Common myeloid progenitor, CD34-positive (primary cell): ENCODE measurements around the gene RSAD1.

Source experiments
- CTCF ChIA-PET: fragments of 350-600 bp; sonication (Branson Sonifier 250); formaldehyde crosslinking; loops from one replicate; lab custom pipeline; 2021; ENCODE audit warnings: antibody characterized with exemption; lab: Charles Lee
- POLR2A ChIA-PET: fragments of 350-600 bp; sonication (Branson Sonifier 250); formaldehyde crosslinking; loops from one replicate; lab custom pipeline; 2021; ENCODE audit warnings: antibody characterized with exemption; lab: Charles Lee
- DNase-seq, 3 donors: peaks; one replicate each; pipeline versions ENCODE4 v3.0.0 to v3.0.0-alpha.2; 2013
- H3K27ac ChIP-seq, 2 experiments: 1 replicate in 1 of 2; 2 replicates in 1 of 2; pipeline ENCODE4 v1.7.0; 2013; ENCODE audit warnings: inconsistent platforms in 2 of 2, low read length in 2 of 2, mild to moderate bottlenecking in 2 of 2, low read depth in 1 of 2, moderate library complexity in 1 of 2; ENCODE audit not compliant: severe bottlenecking in 2 of 2, insufficient read depth in 1 of 2, poor library complexity in 1 of 2
- H3K27me3 ChIP-seq, 5 experiments: replicated peaks in 2 of 5; 1 replicate in 3 of 5; 2 replicates in 2 of 5; pipeline versions ENCODE4 v1.6.1 to v1.7.0; 2013; ENCODE audit warnings: low read length in 4 of 5, mild to moderate bottlenecking in 2 of 5, moderate library complexity in 2 of 5, inconsistent platforms in 1 of 5; ENCODE audit not compliant: insufficient read depth in 5 of 5, control insufficient read depth in 4 of 5
- H3K36me3 ChIP-seq, 4 experiments: 1 replicate in 2 of 4; 2 replicates in 2 of 4; pipeline versions ENCODE4 v1.6.1 to v1.7.0; 2013; ENCODE audit warnings: low read length in 3 of 4, control low read depth in 1 of 4, mild to moderate bottlenecking in 1 of 4; ENCODE audit not compliant: control insufficient read depth in 4 of 4, insufficient read depth in 4 of 4
- H3K4me1 ChIP-seq, 4 experiments: 1 replicate in 3 of 4; 2 replicates in 1 of 4; pipeline versions ENCODE4 v1.6.1 to v1.7.1; 2013; ENCODE audit warnings: low read length in 3 of 4, mild to moderate bottlenecking in 3 of 4, control low read depth in 1 of 4, inconsistent platforms in 1 of 4, moderate library complexity in 1 of 4; ENCODE audit not compliant: control insufficient read depth in 4 of 4, insufficient read depth in 4 of 4; ENCODE audit errors: control extremely low read depth in 1 of 4
- H3K4me3 ChIP-seq, 7 experiments: 1 replicate in 4 of 7; 2 replicates in 3 of 7; pipeline versions ENCODE4 v1.5.1 to v1.7.0; 2013; ENCODE audit warnings: mild to moderate bottlenecking in 7 of 7, low read length in 6 of 7, moderate library complexity in 6 of 7, inconsistent platforms in 2 of 7, low read depth in 2 of 7, control low read depth in 1 of 7; ENCODE audit not compliant: insufficient read depth in 4 of 7, control insufficient read depth in 1 of 7; ENCODE audit errors: extremely low read depth in 1 of 7
- H3K9me3 ChIP-seq, 5 experiments: 1 replicate in 4 of 5; 2 replicates in 1 of 5; pipeline versions ENCODE4 v1.6.1 to v1.7.1; 2013; ENCODE audit warnings: low read length in 4 of 5, mild to moderate bottlenecking in 2 of 5, inconsistent platforms in 1 of 5, low read depth in 1 of 5, moderate library complexity in 1 of 5; ENCODE audit not compliant: control insufficient read depth in 4 of 5, insufficient read depth in 2 of 5; ENCODE audit errors: control extremely low read depth in 1 of 5
- WGBS: methylation state at CpG from one replicate; pipeline ENCODE4 v1.1.5; 2013; ENCODE audit not compliant: insufficient coverage; 5-methylcytosine and 5-hydroxymethylcytosine counted together

Gene RSAD1

DNA sequence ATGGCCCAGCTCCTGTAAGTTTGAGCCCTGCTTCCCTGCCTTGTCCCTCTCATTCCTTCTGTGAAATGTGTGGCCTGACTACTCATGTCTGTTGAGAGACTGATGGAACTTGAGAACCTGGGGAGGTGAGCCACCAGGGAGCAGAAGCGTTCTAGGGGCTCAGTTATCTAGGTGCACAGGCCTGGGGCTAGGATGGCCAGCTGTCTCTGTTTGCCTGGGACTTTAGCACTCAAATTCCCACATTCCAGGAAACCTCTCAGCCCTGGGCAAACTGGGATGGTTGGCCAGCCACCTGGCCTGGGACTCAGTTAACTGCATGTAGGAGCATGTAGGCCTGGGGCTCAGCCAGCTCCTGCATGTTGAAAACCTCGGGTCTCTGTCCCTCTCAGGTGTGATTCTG, 44.5 kb downstream of the RSAD1 start:
- Histone ChIP-seq H3K9me3 (no peaks in the 10 kb centered on the region), H3K4me1 (peaks cover 0 to 9% (median 7%) of the 10 kb centered on the region in 4 experiments), H3K36me3 (peaks cover 0 to 3% (median 0%) of the 10 kb centered on the region in 4 experiments), H3K27me3 (peaks cover 0 to 4% (median 0%) of the 10 kb centered on the region in 5 experiments), H3K4me3 (no peak overlapping the region), H3K27ac (no peak overlapping the region)
- ChIA-PET CTCF (no interaction called here), POLR2A (interaction anchor here (0.6 kb wide), 1 partner anchor 151 kb away, joined by 3 read pairs; no protein-coding TSS in a partner anchor)
- no peak for DNase-seq
- WGBS, result 95% methylated on average over 2 of the region's 2 CpGs

DNA sequence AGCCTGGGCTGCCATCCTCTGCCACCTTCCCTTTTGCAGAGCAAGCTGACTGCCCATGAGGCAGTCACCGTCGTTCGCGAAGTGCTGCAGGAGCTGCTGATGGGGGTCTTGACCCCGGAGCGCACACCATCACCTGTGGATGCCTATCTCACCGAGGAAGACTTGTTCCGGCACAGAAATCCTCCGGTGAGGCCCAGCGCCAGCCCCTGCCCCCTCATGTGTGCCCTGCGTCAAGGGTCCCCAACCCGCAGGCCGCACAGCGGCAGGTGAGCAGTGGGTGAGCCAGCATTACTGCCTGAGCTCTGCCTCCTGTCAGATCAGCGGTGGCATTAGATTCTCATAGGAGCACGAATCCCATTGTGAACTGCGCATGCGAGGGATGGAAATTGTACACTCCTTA, 46.2 kb downstream of the RSAD1 start:
- CTCF ChIA-PET, result interaction anchor here (1.0 to 1.1 kb wide), 2 partner anchors 12 to 26 kb away, joined by 3 to 5 read pairs; no protein-coding TSS in a partner anchor
- H3K4me1 ChIP-seq, result peaks cover 0 to 9% (median 7%) of the 10 kb centered on the region in 4 experiments

DNA sequence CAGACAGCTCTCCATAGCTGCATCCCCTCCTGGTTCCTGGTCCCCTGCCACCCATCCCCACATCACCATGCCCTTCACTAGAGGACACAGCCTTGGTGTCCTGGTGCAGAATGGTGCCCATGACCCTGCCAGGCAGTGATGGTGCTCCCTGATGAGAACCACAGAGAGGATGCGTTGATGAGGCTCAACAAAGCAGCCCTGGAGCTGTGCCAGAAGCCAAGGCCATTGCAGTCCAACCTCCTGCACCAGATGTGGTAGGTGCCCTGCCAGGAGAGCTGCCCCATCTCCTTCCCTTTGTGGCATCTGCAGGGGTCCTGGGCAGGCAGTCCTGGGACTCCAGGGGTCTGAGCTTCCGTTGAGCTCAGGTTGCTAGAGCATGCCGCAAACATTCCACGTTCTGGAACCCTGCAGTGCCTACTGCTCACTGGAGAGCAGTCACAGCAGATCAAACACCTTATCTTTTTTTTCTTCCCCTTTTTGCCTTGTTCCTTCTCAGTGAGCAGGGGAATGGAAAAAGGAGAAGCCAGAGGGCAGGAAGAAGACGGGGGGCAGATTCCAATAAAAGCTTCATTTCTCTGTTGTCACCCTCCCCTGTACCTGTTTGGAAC, 48.6 kb downstream of the RSAD1 start:
- peaks cover 0 to 11% (median 7%) of the 10 kb centered on the region in 4 experiments for H3K4me1 ChIP-seq
- H3K36me3 ChIP-seq, result no peaks in the 10 kb centered on the region
- DNase-seq, result peak in 2 of 3 donors; percentile 35 to 40
- CTCF ChIA-PET, result interaction anchor here (0.8 to 1.6 kb wide), 6 partner anchors 12 to 48 kb away, joined by 3 to 7 read pairs (median 4); partner anchors contain the start of gene SPATA20
- no peaks in the 10 kb centered on the region for H3K9me3 ChIP-seq
- H3K4me3 ChIP-seq, result no peak overlapping the region
- POLR2A ChIA-PET, result interaction anchor here (0.6 kb wide), 1 partner anchor 165 kb away, joined by 4 read pairs; no protein-coding TSS in a partner anchor
- H3K27me3 ChIP-seq, result peaks cover 0 to 19% (median 10%) of the 10 kb centered on the region in 5 experiments
- H3K27ac ChIP-seq, result no peak overlapping the region
- 56% methylated on average over 2 of the region's 5 CpGs for WGBS

More for the DNA sequence above, 46.2 kb downstream of the RSAD1 start:
- Histone ChIP-seq H3K4me3 (no peak overlapping the region), H3K27ac (no peak overlapping the region), H3K27me3 (peaks cover 0 to 3% (median 0%) of the 10 kb centered on the region in 5 experiments), H3K36me3 (peaks cover 0 to 3% (median 0%) of the 10 kb centered on the region in 4 experiments), H3K9me3 (no peaks in the 10 kb centered on the region)
- 99% methylated on average over 18 of the region's 18 CpGs for WGBS
- no peak for DNase-seq
- POLR2A ChIA-PET, result no interaction called here

DNA sequence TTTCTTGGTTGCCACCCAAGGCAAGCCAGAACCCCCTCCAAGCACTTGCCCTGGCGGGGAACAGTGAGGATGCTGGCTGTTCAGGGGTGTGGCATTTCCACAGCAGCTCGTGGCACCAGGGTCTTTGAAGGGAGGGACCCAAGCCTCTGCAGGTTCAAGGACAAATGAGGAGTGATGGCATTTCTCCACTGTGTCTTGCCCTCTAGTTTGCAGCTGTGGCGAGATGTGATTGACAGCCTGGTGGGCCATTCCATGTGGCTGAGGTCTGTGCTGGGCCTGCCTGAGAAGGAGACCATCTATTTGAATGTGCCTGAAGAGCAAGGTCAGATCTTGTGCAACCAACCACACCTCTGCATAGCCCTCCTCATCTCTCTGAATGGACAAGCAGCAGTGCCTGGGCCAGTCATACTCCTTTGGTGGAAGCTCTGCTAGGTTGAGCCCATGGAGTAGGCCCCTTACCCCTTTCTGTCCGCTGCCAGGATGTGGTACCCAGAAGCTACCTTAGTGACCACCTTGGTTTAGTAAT, 49.4 kb downstream of the RSAD1 start:
- Histone ChIP-seq H3K4me3 (no peak overlapping the region), H3K4me1 (peaks cover 0 to 18% (median 13%) of the 10 kb centered on the region in 4 experiments), H3K27ac (no peak overlapping the region), H3K27me3 (peaks cover 0 to 26% (median 13%) of the 10 kb centered on the region in 5 experiments), H3K36me3 (no peaks in the 10 kb centered on the region), H3K9me3 (no peaks in the 10 kb centered on the region)
- 67% methylated on average over 3 of the region's 4 CpGs for WGBS
- ChIA-PET POLR2A (interaction anchor here (0.6 kb wide), 1 partner anchor 166 kb away, joined by 4 read pairs; no protein-coding TSS in a partner anchor), CTCF (interaction anchor here (1.0 to 1.5 kb wide), 4 partner anchors 23 to 47 kb away, joined by 3 to 5 read pairs (median 4); no protein-coding TSS in a partner anchor)
- DNase-seq, result no peak

DNA sequence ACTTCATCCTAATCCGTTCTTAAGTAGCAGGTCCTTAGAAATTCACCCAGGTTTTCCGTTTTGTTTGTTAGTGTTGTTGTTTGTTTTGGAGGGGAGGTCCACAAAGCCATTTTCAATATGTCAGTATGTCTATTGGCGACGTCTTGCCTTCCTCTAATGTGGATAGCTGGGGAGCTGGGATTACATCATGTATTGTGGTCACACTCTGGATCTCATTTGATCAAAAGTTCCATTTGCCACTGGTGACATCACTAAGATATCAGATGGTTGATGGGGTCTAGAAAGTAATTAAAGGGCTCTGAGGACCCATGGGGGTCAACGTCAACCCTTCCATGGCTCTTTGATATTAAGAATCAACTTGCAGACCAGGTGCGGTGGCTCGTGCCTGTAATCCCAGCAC, 51.2 kb downstream of the RSAD1 start:
- Histone ChIP-seq H3K9me3 (no peaks in the 10 kb centered on the region), H3K4me1 (peaks cover 0 to 34% (median 28%) of the 10 kb centered on the region in 4 experiments), H3K27ac (no peak overlapping the region), H3K27me3 (peaks cover 0 to 44% (median 18%) of the 10 kb centered on the region in 5 experiments), H3K36me3 (no peaks in the 10 kb centered on the region), H3K4me3 (no peak overlapping the region)
- 93% methylated on average over 7 of the region's 7 CpGs for WGBS
- DNase-seq, result no peak
- POLR2A ChIA-PET, result no interaction called here
- CTCF ChIA-PET, result interaction anchor here (1.1 to 2.1 kb wide), 3 partner anchors 8 to 29 kb away, joined by 3 to 8 read pairs (median 6); no protein-coding TSS in a partner anchor

DNA sequence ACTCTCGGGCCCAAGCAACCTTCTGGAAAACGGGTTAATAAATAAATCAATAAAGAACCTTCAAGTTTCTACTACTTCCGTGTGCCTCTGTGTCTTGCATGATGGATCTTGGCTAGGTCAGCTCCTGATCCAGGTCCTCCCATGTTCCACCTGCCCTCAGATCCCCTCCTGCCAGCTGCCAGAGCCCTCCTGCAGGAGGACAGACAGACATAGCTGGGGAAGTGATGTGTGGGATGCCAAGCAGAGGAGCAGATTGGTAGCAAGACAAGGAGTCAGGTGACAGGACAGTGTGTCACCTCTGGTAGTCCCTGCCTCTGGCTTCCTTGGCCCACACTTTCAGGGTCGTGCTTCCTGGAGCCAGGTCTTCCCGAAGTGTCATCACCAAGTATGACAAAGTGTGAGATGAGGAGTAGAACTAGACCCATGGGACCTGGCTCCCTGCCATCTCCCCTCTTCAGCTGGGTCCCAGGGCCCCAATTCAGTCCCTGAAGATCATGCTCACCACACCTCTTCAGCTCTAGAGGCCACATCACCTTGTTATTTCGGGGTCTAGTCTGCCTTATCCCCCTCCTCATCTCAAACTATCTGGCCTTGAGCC, 52.9 kb downstream of the RSAD1 start:
- Histone ChIP-seq H3K36me3 (no peaks in the 10 kb centered on the region), H3K4me3 (no peak overlapping the region), H3K27me3 (peaks cover 0 to 45% (median 20%) of the 10 kb centered on the region in 5 experiments), H3K27ac (no peak overlapping the region), H3K4me1 (peaks cover 0 to 34% (median 28%) of the 10 kb centered on the region in 4 experiments), H3K9me3 (no peaks in the 10 kb centered on the region)
- WGBS, result 96% methylated on average over 4 of the region's 6 CpGs
- ChIA-PET CTCF (interaction anchor here (0.8 to 2.2 kb wide), 6 partner anchors 10 to 371 kb away, joined by 3 to 8 read pairs (median 4); no protein-coding TSS in a partner anchor), POLR2A (no interaction called here)
- DNase-seq, result no peak
